Measurements from ENCODE around the gene PHAF1. TPM values are rescaled to one million over a fixed set of nuclear protein-coding genes. Genes with fewer than 3 reads are reported as not detected.

The PHAF1 gene
- total RNA-seq, 1 experiment from 2014 or later = 34.4 TPM

DNA sequence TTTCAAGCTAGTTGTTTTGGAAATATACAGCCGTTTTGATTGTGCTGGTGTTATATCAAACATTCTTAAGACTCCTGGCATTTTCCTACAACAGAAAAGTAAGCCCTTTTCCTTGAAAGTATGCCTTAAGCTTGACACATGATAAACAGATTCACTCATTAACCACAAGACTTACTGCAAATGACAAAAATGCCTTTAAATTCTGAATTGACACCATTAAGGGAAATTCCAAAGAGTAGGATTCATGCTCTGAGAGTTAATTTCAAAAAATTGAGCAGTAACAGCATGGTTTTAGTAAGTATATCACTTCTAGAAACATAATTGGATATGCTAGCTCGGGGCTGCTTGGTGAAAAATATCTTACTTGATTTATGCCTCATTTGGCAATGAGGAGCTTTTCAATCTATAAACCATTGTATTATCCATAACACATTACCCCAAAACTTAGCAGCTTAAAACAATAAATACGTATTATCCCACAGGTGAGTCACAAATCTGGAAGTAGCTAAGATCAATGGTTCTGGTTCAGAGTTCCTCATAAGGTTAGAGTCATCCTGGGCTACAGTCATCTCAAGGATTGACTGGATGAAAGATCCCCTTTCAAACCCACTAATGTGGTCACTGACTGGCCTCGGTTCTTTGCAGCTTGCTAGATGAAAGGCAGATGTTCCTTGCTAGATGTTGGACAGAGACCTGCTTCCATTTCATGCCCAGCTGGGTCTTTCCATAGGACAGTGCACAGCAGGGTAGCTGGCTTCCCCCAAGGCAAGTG lies 8.2 kb upstream of the PHAF1 start:
- Histone ChIP-seq H3K9me3 (no peaks in the 10 kb centered on the region), H3K4me1 (no peaks in the 10 kb centered on the region), H3K4me3 (ENCODE audit: low read depth, low read length) (no peak overlapping the region), H3K36me3 (ENCODE audit: control insufficient read depth, insufficient read depth, low read length) (no peaks in the 10 kb centered on the region), H3K27me3 (replicated peaks; ENCODE audit: control insufficient read depth, insufficient read depth, low read length) (no peaks in the 10 kb centered on the region)
- ChIA-PET POLR2A (interaction anchor here (0.6 kb wide), 1 partner anchor 78 kb away, joined by 3 read pairs; no protein-coding TSS in a partner anchor), CTCF (interaction anchor here (0.6 to 4.1 kb wide), 2 partner anchors 83 to 123 kb away, joined by 3 to 28 read pairs; no protein-coding TSS in a partner anchor)
- TF ChIP-seq, protein P1, sequence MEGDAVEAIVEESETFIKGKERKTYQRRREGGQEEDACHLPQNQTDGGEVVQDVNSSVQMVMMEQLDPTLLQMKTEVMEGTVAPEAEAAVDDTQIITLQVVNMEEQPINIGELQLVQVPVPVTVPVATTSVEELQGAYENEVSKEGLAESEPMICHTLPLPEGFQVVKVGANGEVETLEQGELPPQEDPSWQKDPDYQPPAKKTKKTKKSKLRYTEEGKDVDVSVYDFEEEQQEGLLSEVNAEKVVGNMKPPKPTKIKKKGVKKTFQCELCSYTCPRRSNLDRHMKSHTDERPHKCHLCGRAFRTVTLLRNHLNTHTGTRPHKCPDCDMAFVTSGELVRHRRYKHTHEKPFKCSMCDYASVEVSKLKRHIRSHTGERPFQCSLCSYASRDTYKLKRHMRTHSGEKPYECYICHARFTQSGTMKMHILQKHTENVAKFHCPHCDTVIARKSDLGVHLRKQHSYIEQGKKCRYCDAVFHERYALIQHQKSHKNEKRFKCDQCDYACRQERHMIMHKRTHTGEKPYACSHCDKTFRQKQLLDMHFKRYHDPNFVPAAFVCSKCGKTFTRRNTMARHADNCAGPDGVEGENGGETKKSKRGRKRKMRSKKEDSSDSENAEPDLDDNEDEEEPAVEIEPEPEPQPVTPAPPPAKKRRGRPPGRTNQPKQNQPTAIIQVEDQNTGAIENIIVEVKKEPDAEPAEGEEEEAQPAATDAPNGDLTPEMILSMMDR (IDR thresholded peaks at IDR 0.05; ENCODE audit: insufficient read depth in 1 of 2, low read depth in 1 of 2, low read length in 1 of 2, severe bottlenecking in 1 of 2, unreplicated experiment in 1 of 2) = no peak
- intact Hi-C loops (cut with micrococcal nuclease; ENCODE audit: unreplicated experiment) = loop anchor here (1.0 to 5.0 kb wide), 3 partner anchors 34 to 124 kb away; no protein-coding TSS in a partner anchor
- BruUV-seq (replicated peaks) = no TSS peak
- Mint-ChIP-seq H3K27ac (ENCODE audit: unreplicated experiment) (no peak overlapping the region), H3K36me3 (ENCODE audit: insufficient read depth, unreplicated experiment) (peaks cover 51% of the 10 kb centered on the region), H3K9me3 (ENCODE audit: unreplicated experiment) (no peaks in the 10 kb centered on the region), H3K4me1 (ENCODE audit: low read depth, unreplicated experiment) (no peaks in the 10 kb centered on the region), H3K4me3 (ENCODE audit: unreplicated experiment) (no peak overlapping the region), H3K27me3 (ENCODE audit: insufficient read depth, unreplicated experiment) (no peaks in the 10 kb centered on the region)
- no peak for DNase-seq

DNA sequence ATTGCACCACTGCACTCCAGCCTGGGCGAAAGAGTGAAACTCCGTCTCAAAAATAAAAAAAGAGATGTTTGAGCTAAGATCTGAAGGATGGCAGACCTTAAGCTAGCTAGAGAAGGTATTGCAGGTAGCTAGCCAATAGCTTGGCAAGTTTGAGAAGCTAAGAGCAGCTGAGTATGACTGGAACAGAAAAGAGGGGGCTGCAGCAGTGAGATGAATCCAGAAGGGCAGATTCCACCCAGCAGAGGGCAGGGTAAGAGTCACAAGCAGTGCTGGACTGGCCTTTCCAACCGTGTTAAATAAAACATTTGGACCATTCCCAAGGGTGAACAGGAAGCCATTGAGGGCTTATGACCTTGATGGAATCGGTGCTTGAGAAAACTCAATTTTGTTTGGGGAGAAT lies 5.7 kb upstream of the PHAF1 start:
- no peaks in the 10 kb centered on the region for H3K9me3 ChIP-seq
- peaks cover 6% of the 10 kb centered on the region for H3K4me1 Mint-ChIP-seq (ENCODE audit: low read depth, unreplicated experiment)
- intact Hi-C loops (cut with micrococcal nuclease; ENCODE audit: unreplicated experiment) = loop anchor here (5.0 kb wide), 1 partner anchor 37 kb away; no protein-coding TSS in a partner anchor
- no peaks in the 10 kb centered on the region for H3K9me3 Mint-ChIP-seq (ENCODE audit: unreplicated experiment)
- no peak overlapping the region for H3K4me3 Mint-ChIP-seq (ENCODE audit: unreplicated experiment)
- peak overlapping the region; percentile 15 for H3K27ac Mint-ChIP-seq (ENCODE audit: unreplicated experiment)
- TF ChIP-seq, protein P1 (IDR thresholded peaks at IDR 0.05; ENCODE audit: insufficient read depth in 1 of 2, low read depth in 1 of 2, low read length in 1 of 2, severe bottlenecking in 1 of 2, unreplicated experiment in 1 of 2) = peak; percentile 49 to 56
- peaks cover 47% of the 10 kb centered on the region for H3K36me3 Mint-ChIP-seq (ENCODE audit: insufficient read depth, unreplicated experiment)
- BruUV-seq (replicated peaks) = no TSS peak
- CTCF ChIA-PET = interaction anchor here (0.5 to 4.1 kb wide), 8 partner anchors 12 to 129 kb away, joined by 3 to 28 read pairs (median 4); partner anchors contain the start of genes FBXL8, NOL3 and TRADD
- DNase-seq = peak; percentile 59 to 62
- H3K36me3 ChIP-seq (ENCODE audit: control insufficient read depth, insufficient read depth, low read length) = no peaks in the 10 kb centered on the region
- H3K27me3 Mint-ChIP-seq (ENCODE audit: insufficient read depth, unreplicated experiment) = no peaks in the 10 kb centered on the region
- no peaks in the 10 kb centered on the region for H3K27me3 ChIP-seq (replicated peaks; ENCODE audit: control insufficient read depth, insufficient read depth, low read length)
- no peak overlapping the region for H3K4me3 ChIP-seq (ENCODE audit: low read depth, low read length)
- POLR2A ChIA-PET = no interaction called here
- H3K4me1 ChIP-seq = peaks cover 7% of the 10 kb centered on the region

DNA sequence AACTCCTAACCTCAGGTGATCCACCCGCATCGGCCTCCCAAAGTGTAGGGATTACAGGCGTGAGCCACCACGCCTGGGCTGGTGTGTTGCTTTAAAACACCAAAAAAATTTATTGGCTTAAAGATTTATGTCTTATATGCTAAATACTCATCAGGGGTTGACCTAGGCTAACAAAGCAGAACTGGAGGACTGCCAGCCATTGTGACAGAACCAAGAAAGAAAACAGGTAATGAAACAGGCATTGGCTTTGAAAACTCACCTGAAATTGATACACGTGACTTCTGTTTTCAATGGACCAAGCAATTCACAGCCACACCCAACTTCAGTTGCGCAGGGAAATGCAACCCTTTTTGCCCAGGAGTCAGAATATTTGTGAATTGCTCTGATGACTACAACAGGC lies 4.9 kb upstream of the PHAF1 start:
- no TSS peak for BruUV-seq (replicated peaks)
- DNase-seq = no peak
- POLR2A ChIA-PET = no interaction called here
- H3K9me3 Mint-ChIP-seq (ENCODE audit: unreplicated experiment) = no peaks in the 10 kb centered on the region
- intact Hi-C loops (cut with micrococcal nuclease; ENCODE audit: unreplicated experiment) = loop anchor here (5.0 kb wide), 1 partner anchor 38 kb away; no protein-coding TSS in a partner anchor
- peaks cover 48% of the 10 kb centered on the region for H3K36me3 Mint-ChIP-seq (ENCODE audit: insufficient read depth, unreplicated experiment)
- H3K4me1 Mint-ChIP-seq (ENCODE audit: low read depth, unreplicated experiment) = peaks cover 6% of the 10 kb centered on the region
- H3K27me3 Mint-ChIP-seq (ENCODE audit: insufficient read depth, unreplicated experiment) = no peaks in the 10 kb centered on the region
- TF ChIP-seq, protein P1 (IDR thresholded peaks at IDR 0.05; ENCODE audit: insufficient read depth in 1 of 2, low read depth in 1 of 2, low read length in 1 of 2, severe bottlenecking in 1 of 2, unreplicated experiment in 1 of 2) = no peak
- Histone ChIP-seq H3K4me1 (peaks cover 8% of the 10 kb centered on the region), H3K36me3 (ENCODE audit: control insufficient read depth, insufficient read depth, low read length) (no peaks in the 10 kb centered on the region), H3K4me3 (ENCODE audit: low read depth, low read length) (no peak overlapping the region), H3K27me3 (replicated peaks; ENCODE audit: control insufficient read depth, insufficient read depth, low read length) (no peaks in the 10 kb centered on the region), H3K9me3 (no peaks in the 10 kb centered on the region)
- H3K27ac Mint-ChIP-seq (ENCODE audit: unreplicated experiment) = no peak overlapping the region
- CTCF ChIA-PET = interaction anchor here (2.0 to 4.1 kb wide), 3 partner anchors 55 to 87 kb away, joined by 4 to 28 read pairs (median 6); partner anchors contain the start of genes FBXL8, NOL3 and TRADD
- H3K4me3 Mint-ChIP-seq (ENCODE audit: unreplicated experiment) = no peak overlapping the region

All from Caco-2 (cell line).